ENCODE measurements around the gene C16orf82.
A peak's percentile ranks its signal among the peaks of the same experiment; 100 is the strongest.

Gene C16orf82

DNA sequence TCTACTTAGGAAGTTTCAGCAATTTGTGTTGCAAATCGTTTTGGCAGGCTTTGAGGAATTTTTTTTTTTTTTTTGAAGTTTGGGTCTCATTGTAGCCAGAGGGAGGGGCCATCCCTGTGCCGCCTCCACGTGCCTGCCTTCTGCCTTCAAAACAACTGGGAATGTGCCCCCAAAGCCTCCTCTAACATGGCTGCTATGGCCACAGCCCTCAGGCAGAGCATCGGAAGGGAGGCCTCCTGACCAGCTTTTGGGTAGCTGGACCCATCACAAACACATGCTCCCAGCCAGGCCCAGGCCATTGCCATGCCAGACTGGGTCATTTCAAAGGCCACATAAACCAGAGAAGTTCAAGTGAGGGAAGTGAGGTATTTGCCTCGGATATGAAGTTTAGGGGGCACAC, 21.5 kb downstream of the C16orf82 start:
- no peak for DNase-seq (ENCODE audit: low spot score)

DNA sequence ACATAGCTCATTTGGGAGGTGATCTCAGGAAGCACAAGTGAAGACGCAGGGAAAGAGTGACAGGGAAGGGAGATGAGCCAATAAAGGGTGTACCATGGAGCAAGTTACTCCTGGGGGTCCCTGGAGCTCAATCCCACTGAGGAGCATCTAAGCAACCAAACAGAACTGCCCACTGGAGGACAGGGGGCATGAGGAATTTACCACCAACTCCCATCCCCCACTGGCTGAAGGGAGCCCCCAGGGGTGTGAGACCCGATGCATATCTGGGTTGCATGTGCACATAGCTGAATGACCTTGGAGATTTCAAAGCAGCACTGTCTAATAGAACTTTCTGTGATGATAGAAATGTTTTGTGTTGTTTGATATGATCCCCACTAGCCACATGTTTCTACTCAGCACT, 29.6 kb downstream of the C16orf82 start:
- DNase-seq (ENCODE audit: low spot score), result no peak

DNA sequence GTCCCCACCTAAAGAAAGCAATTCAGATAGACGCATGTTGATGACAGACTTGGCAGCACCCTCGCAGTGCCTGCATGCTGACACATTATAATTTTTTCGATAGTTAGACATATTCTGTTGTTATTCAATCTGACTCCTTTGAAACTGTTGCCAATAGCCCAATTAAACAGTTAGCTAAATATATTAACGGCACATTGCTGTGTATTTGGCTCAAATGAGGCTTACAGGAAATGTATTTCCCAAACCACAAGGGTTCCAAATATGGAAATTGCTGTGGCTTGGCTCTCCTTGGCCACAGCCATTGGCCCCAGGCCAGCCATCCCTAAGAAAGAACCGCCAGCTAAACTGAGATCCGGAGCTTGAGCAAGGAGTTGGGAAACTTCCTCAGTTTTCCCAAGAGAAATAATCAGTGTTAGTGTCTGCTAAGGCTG, 31.1 kb downstream of the C16orf82 start:
- peak; percentile 52 for DNase-seq (ENCODE audit: low spot score)

DNA sequence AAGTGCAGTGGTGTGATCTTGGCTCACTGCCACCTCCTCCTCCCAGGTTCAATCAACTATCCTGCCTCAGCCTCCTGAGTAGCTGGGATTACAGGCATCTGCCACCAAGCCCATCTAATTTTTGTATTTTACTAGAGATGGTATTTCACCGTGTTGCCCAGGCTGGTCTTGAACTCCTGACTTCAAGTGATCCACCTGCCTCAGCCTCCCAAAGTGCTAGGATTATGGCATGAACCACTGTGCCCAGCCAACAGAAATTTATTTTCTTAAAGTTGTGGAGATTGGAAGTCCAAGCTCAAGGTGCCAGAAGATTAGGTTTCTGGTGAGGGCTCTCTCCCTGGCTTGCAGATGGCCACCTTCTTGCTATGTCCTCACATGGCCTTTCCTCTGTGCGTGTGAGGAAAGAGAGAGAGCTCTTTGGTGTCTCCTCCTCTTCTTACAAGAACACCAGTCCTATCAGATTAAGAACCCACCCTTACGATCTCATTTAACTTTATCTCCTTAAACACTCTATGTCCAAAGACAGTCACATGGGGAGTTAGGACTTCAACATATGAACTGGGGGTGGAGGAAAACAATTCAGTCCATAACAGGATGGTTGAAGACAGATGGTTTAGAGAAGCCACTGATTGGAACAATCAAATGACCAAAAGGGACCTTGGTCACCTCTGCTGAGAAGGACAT, 31.8 kb downstream of the C16orf82 start:
- no peak for DNase-seq (ENCODE audit: low spot score)

DNA sequence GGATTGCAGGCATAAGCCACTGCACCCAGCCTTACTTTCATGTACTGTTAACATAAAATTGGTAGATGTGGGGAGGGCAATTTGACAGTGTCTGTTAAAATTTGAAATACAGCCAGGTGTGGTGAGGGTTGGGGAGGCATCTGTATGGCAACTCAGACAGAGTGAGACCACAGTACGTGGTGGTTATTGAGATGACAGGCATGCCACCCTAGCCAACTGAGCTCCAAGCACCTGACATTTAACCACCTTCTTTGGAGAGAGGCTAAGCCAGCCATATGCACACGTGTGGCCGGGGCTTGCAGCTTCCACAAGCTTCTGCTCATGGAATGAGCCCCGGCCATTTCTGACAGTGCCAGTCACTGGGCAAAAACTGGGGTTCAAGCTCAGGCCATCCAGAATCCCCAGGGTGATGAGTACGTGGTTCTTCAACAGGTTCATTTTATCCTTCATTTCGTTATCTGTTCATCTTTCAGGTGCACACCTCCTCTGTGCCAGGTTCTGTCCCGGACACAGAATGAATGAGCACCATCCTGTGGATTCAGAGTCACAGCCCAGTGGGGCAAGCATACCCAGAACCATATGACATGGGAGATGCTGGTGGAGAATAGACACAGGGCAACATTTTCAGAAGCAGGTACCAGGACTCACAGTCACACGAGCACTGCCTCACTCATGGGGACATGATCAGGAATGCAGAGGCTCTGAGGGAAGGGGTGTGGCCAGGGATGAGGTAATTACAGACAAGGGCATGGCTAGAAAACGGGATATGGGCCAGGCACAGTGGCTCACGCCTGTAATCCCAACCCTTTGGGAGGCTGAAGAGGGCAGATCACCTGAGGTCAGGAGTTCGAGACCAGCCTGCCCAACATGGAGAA, 36.2 kb downstream of the C16orf82 start:
- no peak for DNase-seq (ENCODE audit: low spot score)

DNA sequence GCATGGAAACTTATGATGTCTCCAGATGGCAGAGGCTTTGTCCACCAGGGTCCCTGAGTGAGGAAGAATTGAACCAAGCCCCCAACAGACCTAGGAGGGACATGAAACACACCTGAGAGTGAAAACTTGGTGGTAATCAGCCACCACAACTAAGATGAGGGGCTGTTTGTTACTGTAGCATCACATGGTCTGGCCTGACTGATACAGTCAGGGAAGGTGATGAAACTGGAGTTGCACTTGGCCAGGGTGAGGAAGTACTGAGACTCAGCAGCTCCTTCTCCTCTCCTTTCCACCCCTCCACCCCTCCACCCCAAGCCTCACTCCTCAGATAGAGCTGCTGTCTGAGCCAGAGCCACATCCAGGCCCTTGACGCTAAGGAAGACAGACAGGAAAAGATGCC, 37.2 kb downstream of the C16orf82 start:
- no peak for DNase-seq (ENCODE audit: low spot score)

DNA sequence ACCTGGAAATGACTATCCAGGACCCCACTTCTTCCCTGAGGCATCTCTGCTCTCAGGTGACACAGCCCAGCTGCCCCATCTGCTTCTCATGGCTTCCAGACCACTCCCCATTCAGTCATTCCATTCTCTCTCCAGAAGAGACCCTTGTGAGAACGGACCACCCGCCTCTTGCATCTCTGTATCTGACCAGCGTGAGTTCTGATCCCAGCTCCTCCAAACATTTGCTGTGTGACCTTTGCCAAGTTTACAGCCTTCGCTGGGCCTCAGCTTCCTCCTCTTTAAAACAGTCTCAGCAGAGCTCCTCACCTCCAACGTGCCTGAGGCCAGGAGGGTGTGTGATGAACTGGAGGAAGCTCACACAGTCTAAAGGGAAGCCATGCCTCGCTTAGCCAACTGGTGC, 39.6 kb downstream of the C16orf82 start:
- no peak for DNase-seq (ENCODE audit: low spot score)

DNA sequence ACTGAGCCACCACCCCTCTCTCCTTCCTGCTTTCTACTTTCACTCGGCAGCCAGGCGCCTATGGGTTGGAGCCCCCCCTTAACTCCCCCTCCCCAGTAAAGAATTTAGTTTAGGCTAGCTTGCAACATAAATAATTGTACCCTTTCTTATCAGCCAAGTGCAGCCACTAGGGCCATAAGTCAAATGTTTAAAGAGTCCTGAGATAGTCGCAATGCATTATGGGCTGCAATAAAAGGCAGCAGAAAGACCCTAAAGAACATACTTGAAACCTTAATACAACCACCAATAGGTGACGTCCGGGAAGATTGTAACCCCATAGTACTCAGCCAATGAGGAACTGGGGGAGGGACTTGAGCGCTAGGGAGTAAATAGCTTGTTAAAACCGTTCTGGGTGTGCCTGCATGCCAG, 40.5 kb downstream of the C16orf82 start:
- no peak for DNase-seq (ENCODE audit: low spot score)

DNA sequence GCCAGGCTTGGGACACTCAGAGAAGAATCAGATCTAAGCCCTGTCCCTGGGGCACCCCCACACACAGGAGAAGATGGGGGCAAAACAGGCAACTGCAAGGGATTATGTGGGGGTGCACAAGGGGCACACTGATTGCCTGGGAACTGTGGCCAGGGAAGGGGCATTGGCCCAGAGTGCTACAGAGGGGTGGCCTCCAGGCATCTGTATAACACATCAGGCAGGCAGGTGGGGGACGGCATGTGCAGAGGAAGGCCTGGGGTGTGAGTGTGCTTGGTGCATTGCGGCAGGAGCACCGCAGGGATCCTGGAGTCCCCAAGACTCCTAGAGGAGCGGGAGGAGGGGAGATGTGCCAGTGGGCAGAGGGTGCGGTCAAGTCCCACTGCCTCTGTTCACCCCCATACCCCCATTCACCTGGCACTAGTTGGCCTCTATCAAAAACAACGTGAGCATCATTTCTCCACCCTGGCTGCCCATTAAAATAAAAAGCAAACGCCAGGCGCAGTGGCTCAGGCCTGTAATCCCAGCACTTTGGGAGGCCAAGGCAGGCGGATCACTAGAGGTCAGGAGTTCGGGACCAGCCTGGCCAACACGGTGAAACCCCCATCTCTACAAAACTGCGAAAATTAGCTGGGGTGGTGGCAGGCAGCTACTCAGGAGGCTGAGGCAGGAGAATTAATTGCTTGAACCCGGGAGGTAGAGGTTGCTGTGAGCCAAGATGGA, 41.5 kb downstream of the C16orf82 start:
- no peak for DNase-seq (ENCODE audit: low spot score)

DNA sequence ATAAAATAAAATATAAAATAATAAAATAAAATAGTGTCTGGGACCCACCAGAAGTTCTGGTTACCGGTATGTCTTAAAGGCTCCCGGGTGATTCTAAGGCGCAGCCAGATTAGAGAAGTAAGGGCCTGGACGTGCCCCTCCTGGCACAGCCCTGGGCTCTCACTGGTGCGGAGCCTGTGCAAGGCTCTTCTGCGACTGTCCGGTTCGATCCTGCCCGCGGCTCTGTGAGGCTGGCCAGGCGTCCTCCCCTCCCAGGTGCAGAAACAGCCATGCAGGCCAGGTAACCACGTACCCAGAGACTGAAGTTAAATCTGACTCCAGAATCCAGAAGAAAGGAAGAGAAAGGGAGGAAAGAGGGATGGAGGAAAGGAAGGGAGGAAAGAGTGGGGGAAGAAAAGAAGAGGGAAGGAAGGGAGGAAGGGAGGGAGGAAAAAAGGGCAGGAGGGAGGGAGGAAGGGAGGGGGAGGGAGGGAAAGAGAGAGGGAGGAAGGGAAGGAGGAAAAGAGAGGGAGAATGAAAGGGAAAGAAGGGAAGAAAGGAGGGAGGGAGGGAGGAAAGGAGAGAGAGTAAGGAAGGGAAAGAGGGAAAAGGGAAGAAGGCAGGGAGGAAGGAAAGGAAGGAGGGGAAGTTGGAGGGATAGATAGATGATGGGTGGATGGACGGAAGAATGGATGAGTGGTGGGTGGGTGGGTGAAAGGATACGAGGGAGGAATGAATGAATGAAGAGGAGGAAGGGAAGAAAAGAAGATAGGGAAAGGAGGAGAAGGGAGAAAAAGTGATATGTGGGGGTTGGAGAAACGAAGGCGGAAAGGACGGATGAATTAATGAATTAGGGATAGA, 42.3 kb downstream of the C16orf82 start:
- DNase-seq (ENCODE audit: low spot score), result no peak

DNA sequence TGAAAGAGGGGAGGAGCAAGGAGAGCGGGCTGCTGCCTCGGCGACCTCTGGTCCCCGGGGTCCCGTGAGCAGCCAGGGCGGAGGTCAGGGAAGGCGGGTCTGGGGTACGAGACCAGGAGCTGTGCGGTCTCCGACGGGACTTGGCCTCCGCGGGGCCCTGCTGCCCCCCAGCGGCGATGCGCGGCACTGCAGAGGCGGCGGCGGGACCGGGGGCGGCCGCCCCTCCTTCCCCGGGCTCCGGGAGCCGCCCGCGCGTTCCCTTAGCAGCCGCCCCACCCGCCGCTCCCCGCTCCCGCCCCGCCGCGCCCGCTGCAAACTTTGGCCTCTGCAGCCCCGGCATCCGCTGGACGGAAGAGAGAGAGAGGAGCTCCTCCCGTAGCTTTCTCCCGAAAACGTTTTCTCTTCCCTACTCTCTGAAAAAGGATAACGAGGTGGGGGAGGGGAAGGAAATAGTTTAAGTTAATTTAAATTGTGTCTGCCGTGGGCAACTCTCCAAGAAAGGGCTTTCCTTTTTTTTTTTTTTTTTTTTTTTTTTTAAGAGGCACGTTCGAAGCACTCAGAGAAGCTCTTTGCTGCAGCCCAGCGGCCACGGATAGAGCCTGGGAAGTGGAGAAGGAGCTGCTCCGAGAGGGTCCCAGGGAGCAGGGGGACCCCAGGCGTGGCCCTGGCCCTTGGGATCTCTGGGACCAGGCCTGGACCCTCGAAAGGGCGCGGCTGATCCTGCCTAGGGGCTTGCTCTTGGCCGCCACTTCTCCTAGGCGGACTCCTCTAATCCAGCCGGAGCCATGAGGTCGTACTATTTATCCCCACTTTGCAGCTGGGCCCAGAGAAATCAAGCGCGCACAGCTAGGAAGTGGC, 43.2 kb downstream of the C16orf82 start:
- peak; percentile 88 for DNase-seq (ENCODE audit: low spot score)

DNA sequence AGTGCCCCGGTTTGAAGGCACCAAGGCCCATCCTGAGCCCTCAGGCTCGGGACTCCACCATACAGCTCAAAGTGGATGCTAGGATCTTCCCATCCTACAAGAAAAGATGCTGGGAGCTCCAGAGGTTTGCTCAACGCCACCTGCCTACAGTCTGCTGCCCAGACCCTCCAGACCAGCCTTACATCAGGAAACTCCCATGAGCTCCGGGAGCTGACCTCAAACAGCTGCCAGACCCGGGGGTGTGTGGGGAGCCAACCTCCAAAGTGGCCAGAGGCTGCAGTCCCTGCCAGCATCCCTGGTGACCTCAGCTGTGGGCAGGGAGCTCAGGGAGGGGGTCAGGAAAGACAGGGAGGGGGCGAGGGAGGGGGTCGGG, 43.8 kb downstream of the C16orf82 start:
- no peak for DNase-seq (ENCODE audit: low spot score)

DNA sequence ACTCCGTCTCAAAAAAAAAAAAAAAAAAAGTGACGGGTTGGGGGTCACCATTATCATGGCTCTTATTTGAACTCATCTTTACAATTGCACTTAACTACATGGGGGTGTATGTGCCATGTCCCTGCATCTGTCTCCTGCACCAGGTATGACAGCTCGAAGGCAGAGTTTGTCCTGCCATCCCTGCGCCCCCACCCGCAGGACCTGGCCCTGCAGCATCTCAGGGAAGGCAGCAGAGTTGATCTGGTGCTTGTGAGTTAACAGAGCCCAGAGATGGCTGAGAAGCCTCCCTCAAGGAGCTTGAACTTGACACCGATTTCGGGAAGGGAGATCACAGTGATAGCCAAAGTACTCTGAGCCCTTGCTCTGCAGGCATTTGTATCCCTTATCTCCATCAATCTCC, 44.8 kb downstream of the C16orf82 start:
- DNase-seq (ENCODE audit: low spot score), result no peak

DNA sequence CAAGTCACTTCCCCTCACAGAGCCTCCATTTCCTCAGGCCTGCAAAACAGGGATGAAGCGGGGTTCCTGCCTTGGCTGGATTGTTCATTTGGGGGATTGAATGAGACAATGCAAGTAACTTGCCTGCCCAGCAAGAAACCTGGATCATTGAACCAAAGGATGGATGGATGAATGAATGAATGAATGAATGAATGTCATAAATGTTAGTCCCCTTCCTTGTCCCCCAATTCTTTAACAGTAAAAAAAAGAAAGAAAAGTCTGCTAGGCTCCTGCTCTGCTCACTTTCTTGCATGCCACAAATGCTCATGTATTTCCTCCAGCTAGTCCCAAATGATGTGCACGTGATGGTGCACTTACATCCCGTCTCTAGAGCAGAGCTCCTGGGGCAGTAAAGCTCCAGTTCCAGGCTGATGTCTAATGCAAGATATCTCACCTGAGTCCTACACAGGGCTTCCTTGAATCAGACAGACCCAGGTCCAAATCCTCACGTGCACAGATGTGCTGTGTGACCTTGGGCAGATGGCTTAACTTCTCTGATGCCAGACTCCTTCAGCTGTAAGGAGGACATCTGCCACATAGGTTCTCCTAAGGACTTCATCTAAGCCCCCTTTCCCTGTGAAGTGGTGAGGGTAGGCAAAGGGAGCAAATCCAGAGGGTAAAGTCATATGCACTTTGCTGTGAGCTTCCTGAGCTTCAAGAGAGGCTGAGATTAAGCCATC, 45.5 kb downstream of the C16orf82 start:
- DNase-seq (ENCODE audit: low spot score), result no peak

DNA sequence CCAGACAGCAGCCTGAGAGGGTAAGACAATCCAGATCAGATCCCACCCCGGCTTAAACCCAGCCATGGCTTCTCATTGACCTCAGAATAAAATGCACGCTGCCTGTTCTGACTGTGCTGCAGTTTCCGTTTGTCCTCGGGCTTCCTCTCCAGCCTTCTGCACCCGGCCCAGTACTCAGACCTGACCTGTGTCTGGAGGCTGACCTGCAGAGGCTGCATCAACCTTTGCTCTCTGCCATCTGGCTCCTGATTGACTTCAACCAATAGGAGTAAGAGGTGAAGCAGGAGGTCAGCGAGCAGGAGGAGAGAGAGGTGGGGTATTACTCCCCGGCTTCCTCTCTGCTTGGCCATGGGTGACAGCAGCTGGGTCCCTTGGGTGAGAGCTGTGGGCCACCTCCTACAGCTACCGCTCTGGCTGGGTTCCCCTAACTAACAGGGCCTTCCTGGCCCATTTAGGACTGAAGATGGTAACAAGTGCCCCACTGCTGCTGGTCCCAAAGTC, 46.7 kb downstream of the C16orf82 start:
- no peak for DNase-seq (ENCODE audit: low spot score)

DNA sequence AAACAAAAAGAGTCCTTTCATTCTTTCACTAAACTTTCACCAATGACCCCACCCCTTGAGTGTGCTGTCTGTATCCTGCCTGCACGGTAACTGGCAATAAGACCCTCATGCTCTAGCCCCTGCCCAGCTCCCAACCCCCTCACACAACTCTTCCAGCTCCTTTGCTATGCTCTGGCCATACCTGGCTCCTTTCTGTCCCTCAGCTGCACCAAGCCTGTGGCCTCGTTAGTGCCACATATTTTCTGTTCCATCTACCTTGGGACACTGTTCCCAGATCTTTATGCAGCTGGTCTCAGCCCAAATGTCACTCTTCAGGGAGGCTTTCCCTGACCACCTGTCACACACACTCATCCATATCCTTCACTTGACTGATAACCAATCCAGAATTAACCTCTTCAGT, 47.3 kb downstream of the C16orf82 start:
- no peak for DNase-seq (ENCODE audit: low spot score)

DNA sequence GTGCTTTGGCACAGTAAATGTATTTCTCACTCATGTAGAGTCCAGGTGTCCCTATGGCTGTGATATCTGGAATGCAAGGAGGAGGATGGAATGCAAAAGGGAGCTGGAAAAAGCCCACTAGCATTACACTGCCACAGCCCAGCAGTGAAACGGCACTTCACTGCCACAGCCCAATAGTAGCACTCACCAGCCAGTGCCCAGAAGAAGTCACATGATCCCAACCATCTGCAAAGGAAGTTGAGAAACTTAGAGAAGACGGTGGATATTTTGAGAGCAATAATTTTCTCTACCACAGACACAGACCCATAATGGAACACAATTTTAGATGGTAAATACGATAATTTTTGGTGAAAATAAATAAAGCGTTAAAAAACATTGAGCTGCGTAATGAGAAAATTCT, 51.8 kb downstream of the C16orf82 start:
- DNase-seq (ENCODE audit: low spot score), result no peak
